GM12872 (cell line): ENCODE results near the gene LITAF.

Experiments
- TF ChIP-seq, protein P1 (sequence below): IDR thresholded peaks from 3 replicates; pipeline ENCODE4 v1.5.1; 2011; ENCODE audit warnings: low read depth, mild to moderate bottlenecking, low read length, moderate library complexity; ENCODE audit not compliant: insufficient read depth

LITAF gene

DNA sequence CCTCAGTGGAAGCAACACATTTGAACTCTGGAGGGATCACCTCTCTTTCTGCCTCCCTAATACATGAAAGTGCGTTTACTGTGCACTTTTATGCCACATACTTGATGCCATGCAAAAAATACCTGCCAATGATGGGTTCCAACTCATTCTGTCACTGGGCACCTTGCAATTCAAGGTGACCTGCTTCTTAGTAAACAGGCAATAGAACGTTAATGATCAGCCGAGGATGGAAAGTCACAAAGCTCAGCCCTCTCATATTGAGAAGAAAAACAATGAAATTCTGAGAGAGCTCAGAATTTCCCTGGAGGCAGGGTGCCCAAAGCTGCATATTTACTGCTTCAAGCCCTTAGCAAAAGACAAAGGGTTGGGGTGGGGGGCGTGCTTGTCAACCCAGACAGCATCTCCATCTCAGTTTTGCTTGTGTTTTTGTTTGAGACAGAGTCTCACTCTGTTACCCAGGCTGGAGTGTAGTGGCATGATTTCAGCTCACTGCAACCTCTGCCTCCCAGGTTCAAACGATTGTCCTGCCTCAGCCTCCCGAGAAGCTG is 23.2 kb downstream of the LITAF start:
- TF ChIP-seq, protein P1, sequence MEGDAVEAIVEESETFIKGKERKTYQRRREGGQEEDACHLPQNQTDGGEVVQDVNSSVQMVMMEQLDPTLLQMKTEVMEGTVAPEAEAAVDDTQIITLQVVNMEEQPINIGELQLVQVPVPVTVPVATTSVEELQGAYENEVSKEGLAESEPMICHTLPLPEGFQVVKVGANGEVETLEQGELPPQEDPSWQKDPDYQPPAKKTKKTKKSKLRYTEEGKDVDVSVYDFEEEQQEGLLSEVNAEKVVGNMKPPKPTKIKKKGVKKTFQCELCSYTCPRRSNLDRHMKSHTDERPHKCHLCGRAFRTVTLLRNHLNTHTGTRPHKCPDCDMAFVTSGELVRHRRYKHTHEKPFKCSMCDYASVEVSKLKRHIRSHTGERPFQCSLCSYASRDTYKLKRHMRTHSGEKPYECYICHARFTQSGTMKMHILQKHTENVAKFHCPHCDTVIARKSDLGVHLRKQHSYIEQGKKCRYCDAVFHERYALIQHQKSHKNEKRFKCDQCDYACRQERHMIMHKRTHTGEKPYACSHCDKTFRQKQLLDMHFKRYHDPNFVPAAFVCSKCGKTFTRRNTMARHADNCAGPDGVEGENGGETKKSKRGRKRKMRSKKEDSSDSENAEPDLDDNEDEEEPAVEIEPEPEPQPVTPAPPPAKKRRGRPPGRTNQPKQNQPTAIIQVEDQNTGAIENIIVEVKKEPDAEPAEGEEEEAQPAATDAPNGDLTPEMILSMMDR, result no peak

DNA sequence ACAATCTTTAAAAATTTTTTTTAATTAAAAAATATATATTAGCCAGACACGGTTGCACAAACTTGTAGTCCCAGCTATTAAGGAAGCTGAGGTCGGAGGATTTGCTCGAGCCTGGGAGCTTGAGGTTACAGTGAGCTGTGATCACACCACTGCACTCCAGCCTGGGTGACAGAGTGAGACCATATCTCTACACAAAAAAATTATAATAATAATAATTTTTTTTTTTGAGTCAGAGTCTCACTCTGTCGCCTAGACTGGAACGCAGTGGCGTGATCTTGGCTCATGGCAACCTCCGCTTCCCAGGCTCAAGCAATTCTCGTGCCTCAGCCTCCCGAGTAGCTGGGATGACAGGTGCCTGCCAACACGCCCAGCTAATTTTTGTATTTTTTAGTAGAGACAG is 23.8 kb downstream of the LITAF start:
- TF ChIP-seq, protein P1, result no peak

DNA sequence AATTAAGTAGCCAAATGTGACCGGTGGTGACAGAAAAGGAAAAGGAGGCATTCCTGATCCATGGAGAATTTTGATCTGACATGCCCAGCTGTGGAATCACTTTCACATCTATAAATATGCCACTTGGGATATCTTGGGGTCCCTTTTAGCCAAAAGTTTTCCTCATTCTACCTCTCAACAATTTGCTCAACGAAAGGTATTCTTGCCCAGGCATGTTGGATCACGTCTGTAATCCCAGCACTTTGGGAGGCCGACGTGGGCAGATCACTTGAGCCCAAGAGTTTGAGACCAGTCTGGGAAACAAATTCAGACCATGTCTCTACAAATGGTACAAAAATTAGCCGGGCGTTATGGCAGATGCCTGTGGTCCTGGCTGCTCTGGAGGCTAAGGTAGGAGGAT is 24.3 kb downstream of the LITAF start:
- TF ChIP-seq, protein P1, result no peak

DNA sequence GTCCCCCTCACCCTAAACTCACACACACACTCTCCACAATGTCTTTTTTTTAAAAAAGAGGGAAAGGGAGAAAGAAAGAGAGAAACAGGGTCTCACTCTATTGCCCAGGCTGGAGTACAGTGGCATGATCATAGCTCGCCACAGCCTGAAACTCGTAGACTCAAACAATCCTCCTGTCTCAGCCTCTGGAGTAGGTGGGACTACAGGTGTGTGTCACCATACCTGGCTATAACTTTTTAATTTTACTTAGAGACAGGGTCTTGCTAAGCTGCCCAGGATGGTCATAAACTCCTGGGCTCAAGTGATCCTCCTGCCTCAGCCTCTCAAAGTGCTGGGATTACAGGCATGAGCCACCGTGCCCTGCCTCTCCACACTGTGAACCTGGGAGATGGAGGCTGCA is 24.9 kb downstream of the LITAF start:
- TF ChIP-seq, protein P1, result no peak

DNA sequence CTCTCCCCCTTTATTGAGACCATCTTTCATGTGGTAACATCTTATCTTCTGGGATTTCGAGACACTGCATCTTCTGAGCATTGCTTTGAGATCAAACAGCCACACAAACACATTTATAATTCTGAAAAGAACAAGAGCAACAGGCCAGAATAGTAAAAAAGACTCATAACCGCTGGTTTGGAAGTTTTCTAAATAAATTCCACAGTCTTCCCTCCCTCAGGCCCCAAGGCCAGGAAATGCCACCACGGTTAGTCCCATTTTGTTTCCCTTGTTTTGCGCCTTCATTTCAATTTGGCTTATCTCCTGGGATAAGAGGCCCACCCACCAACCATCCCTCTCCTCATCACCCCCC is 25.3 kb downstream of the LITAF start:
- TF ChIP-seq, protein P1, result no peak

DNA sequence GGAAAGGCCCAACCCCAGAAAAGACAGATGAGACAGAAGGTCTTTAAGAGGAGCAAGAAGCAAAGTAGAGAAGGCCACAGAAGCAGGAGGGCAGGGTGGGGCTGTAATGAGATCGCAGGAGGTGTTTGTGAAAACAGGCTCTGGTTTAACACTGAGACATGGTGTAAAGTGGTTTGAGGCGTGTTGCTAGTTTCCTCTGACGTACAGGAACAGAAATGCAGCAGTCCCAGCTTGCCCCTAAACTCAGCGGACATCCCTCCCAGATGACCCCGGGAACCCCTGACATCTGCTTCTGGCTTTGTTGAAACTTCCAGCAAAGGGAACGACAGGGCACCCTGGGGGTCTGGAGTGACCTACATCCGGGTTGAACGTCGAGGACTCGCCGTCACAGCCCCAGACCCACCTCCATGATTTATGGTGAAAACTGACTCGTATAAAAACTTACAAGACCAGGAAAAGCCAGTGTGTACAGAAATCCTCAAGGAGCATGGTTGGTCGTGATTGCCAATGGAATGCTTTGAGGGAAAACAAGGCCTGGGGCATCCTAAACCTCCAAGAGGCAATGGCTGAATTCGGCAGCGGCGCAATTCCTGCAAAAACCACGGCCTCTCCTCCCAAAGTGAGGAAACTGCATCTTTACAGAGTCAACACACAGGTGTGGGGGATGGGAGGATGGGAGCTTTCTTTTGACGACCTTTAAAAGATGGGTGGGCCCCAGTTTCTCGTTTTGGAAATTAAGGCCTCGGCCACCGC is 25.8 kb downstream of the LITAF start:
- TF ChIP-seq, protein P1, result no peak

DNA sequence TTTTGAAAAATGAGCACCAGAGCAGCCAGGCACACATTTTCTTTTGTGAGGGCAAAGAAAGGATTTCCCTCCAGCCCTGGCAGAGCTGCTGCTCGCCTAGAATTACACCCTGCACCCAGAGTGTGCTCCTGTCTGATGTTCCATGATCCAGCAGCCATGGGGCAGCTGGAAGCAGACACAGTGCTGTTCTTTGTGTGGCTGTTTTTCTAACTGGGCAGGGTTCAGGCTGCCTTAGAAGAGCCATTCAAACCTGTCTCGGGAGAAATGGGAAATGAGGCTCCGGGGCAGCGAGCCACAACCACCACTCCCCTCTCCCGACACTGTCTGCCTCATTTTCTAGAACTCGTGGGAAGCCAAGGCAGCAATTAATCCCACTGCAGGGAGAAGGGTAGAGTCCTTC is 28.9 kb downstream of the LITAF start:
- TF ChIP-seq, protein P1, result no peak
